Stomach (tissue), 9 donors: ENCODE measurements around the gene GEMIN7. TPM values are rescaled to one million over a fixed set of nuclear protein-coding genes. Genes with fewer than 3 reads are reported as not detected.
A peak's percentile ranks its signal among the peaks of the same experiment; 100 is the strongest.

Source experiments
- DNase-seq, 2 donors: peaks; one replicate each; pipeline versions ENCODE4 v3.0.0 to v3.0.0-alpha.2; 2013 to 2019
- H3K27ac ChIP-seq, 5 donors: fragments of 200-600 bp in 4 of 5; sonication (generic) in 4 of 5; one replicate each; pipeline ENCODE4 v1.5.1; 2013 to 2019; ENCODE audit warnings: mild to moderate bottlenecking in 1 of 5, moderate library complexity in 1 of 5
- H3K27me3 ChIP-seq, 3 donors: fragments of 200-600 bp; sonication (generic); one replicate each; pipeline ENCODE4 v1.5.1; 2017 to 2019; ENCODE audit warnings: mixed run types in 1 of 3
- H3K36me3 ChIP-seq, 4 donors: fragments of 200-600 bp; sonication (generic); 1 replicate in 3 of 4; 2 replicates in 1 of 4; pipeline ENCODE4 v1.5.1; 2016 to 2019
- H3K4me1 ChIP-seq, 4 donors: fragments of 200-600 bp; sonication (generic); one replicate each; pipeline ENCODE4 v1.5.1; 2016 to 2019
- H3K4me3 ChIP-seq, 4 donors: fragments of 200-600 bp; sonication (generic) in 3 of 4; one replicate each; pipeline ENCODE4 v1.5.1; 2016 to 2019; ENCODE audit warnings: mild to moderate bottlenecking in 1 of 4
- H3K9me3 ChIP-seq, 4 donors: fragments of 200-600 bp; sonication (generic); one replicate each; pipeline ENCODE4 v1.5.1; 2016 to 2019
- EP300 ChIP-seq: sonication (generic); formaldehyde crosslinking; IDR thresholded peaks from one replicate; pipeline ENCODE4 v1.6.1; 2017; ENCODE audit warnings: antibody characterized with exemption
- POLR2A ChIP-seq, 4 donors: fragments of 450-650 bp; IDR thresholded peaks; one replicate each; pipeline ENCODE4 v1.6.1; 2016; ENCODE audit warnings: antibody characterized with exemption in 4 of 4, control low read depth in 2 of 4, mild to moderate bottlenecking in 1 of 4, moderate library complexity in 1 of 4
- POLR2AphosphoS5 ChIP-seq, 3 donors: sonication (generic); formaldehyde crosslinking; IDR thresholded peaks; one replicate each; pipeline ENCODE4 v1.6.1; 2016; ENCODE audit warnings: antibody characterized with exemption in 3 of 3
- WGBS, 5 donors: extraction: QIAGEN DNeasy Blood & Tissue Kit in 3 of 5; methylation state at CpG; one replicate each; pipeline versions ENCODE4 v1.1.5 to v1.1.7; 2013 to 2018; 5-methylcytosine and 5-hydroxymethylcytosine counted together
- intact Hi-C: fragments of 100-400 bp; cut with DNase I; formaldehyde crosslinking; loops from one replicate; pipeline ENCODE4 v1.15.1; 2023; ENCODE audit warnings: low total_unique reads
- polyA plus RNA-seq, 3 donors: library from polyadenylated mRNA; stranded (reverse); fragments of 200-250 nt; gene quantifications; one replicate each; pipeline ENCODE4 v1.2.3, GENCODE V29; 2013
- total RNA-seq, 5 donors: library from RNA; depleted of rRNA; stranded (reverse); fragments of >200 nt; gene quantifications; one replicate each; pipeline versions ENCODE4 v1.1.0 to v1.2.3, GENCODE V29; 2014 to 2016
- TF ChIP-seq, protein P1 (sequence below), 7 experiments: fragments of 450-650 bp in 4 of 7; fragments of 200-600 bp in 3 of 7; sonication (generic) in 3 of 7; IDR thresholded peaks; one replicate each; pipeline ENCODE4 v1.5.1; 2016 to 2019; ENCODE audit warnings: antibody characterized with exemption in 7 of 7, control low read depth in 2 of 7, mild to moderate bottlenecking in 1 of 7
- donor health status: healthy with polysubstance abuse.
- donor health status: Bipolar disorder and iron deficiency.
- donor health status: healthy.

The GEMIN7 gene
- total and polyA plus RNA-seq, 8 donors: 1.8 to 107 (median 25.3) TPM

DNA sequence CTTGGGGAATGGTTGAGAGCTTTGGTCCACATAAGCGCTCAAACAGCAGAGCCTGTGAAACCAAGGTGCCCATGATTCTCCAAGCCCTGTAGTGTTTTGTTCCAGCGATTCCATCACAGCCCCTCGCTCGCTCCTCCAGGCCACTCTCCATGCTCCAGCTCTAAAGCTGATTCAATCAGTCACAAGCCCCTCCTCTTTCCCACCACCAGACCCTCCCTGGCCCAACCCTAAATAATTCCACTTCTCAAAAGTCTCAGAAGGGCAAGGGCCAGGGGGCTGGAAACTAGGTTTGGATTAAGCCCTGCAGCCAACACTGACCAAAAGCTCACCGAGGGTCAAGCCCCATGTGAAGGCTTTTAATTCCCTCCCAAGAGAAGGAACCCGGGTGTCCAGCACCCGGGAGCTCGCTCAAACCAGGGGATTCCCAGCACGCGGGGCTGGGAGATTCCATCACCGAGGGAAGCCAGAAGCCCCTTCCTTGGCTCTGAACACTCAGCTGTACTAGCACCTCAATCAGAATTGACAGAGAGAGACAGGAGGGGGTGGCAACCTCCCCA, 4.2 kb upstream of the GEMIN7 start:
- Histone ChIP-seq H3K9me3 (no peaks in the 10 kb centered on the region), H3K36me3 (peaks cover 22 to 29% (median 27%) of the 10 kb centered on the region in 4 donors), H3K27ac (peak overlapping the region; percentile 71 to 91 (median 88)), H3K4me3 (peak overlapping the region; percentile 52 to 81 (median 60)), H3K27me3 (no peaks in the 10 kb centered on the region), H3K4me1 (peaks cover 22 to 96% (median 65%) of the 10 kb centered on the region in 4 donors)
- intact Hi-C loops: no loop called here
- TF ChIP-seq POLR2A (IDR thresholded peaks at IDR 0.05): no peak
- TF ChIP-seq EP300: no peak
- TF ChIP-seq POLR2AphosphoS5 (IDR thresholded peaks at IDR 0.05): no peak
- TF ChIP-seq, protein P1, sequence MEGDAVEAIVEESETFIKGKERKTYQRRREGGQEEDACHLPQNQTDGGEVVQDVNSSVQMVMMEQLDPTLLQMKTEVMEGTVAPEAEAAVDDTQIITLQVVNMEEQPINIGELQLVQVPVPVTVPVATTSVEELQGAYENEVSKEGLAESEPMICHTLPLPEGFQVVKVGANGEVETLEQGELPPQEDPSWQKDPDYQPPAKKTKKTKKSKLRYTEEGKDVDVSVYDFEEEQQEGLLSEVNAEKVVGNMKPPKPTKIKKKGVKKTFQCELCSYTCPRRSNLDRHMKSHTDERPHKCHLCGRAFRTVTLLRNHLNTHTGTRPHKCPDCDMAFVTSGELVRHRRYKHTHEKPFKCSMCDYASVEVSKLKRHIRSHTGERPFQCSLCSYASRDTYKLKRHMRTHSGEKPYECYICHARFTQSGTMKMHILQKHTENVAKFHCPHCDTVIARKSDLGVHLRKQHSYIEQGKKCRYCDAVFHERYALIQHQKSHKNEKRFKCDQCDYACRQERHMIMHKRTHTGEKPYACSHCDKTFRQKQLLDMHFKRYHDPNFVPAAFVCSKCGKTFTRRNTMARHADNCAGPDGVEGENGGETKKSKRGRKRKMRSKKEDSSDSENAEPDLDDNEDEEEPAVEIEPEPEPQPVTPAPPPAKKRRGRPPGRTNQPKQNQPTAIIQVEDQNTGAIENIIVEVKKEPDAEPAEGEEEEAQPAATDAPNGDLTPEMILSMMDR (IDR thresholded peaks at IDR 0.05): no peak
- DNase-seq: no peak
- WGBS, 5 donors: 41 to 80% (median 46%) methylated on average over 4 to 11 of the region's 11 CpGs

DNA sequence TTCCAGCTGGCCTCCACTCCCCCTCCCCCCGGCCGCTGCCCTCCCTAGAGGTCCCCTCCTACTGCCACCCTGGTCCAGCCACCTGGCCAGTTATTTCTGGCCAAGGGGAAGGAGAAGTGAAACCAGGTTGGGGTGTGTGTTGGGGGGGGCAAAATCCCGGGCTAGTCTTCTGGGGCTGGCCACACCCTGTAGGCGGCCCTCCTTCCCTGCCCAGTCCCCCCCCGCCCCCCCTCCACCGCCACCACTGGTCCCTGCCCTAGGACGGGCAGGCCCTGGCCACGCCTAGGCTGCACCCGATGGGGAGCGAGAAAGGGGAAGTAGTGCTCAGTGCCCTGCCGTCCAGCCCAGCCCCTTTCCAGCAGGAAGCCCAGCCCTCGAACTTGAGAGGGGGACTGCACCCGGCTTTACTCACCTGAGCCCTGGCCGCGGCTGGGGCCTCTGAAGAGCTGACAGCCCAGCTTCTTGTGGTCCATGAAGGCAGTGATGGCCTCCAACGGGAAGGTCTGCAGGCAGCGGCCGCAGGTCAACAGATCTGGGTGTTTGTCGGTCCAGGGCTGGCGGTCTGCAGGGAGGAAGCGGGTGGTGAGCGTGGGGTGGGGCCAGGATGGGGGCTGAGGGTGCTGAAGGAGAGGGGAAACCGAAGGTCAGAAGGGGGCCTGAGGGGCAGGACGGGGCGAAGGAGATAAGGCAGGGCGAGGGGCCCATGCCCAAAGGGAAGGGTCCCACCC, 3.6 kb upstream of the GEMIN7 start:
- intact Hi-C loops: no loop called here
- peaks cover 15 to 23% (median 20%) of the 10 kb centered on the region in 4 donors for H3K36me3 ChIP-seq
- peak overlapping the region; percentile 52 to 81 (median 60) for H3K4me3 ChIP-seq
- no peaks in the 10 kb centered on the region for H3K27me3 ChIP-seq
- H3K9me3 ChIP-seq: no peaks in the 10 kb centered on the region
- peaks cover 28 to 96% (median 72%) of the 10 kb centered on the region in 4 donors for H3K4me1 ChIP-seq
- TF ChIP-seq POLR2AphosphoS5 (IDR thresholded peaks at IDR 0.05) (peak in 2 of 3 donors; percentile 69 to 85), POLR2A (IDR thresholded peaks at IDR 0.05) (peak in 1 of 4 donors; percentile 59)
- TF ChIP-seq, protein P1 (IDR thresholded peaks at IDR 0.05): no peak
- peak overlapping the region; percentile 88 to 91 (median 88) for H3K27ac ChIP-seq
- peak; percentile 88 to 93 for DNase-seq
- 3 to 17% (median 4%) methylated on average over 9 to 26 of the region's 26 CpGs for WGBS, 5 donors

DNA sequence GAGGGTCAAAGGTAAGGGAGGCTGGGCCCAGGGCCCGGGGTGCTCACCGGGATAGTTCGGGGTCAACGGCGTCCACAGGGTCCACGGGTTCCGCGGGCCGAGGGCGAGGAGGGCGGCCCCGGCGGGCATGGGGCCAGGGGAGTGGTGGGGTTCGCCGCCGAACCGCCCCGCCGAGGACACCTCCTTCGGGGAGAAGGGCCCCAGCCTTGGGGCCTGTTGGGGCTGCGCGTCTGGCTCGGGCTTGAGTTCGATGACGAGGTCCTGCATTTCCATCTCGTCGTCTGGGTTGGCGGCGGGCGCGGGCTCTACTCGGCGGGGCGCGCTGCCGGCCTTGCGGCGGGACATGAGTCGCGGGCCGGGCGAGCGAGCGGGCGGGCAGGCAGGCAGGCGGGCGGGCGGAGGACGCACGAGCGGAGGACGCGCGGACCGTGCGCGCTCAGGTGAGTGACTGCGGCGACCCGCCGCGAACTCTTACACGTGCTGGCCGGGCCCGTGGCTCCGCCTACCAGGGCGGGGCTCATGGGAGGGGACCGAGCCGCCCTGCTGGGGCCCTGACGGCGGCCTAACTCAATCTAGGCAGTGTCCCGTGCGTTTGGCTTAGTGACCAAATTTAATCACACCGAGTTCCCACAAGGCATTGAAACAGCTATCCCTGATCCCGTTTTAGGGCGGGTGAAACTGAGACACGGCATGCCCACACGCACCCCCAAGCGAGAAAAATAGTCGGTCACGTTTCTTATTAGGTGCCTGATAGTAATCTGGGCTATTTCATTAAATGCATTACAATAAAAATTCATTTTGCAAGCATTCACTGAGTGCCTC, 2.8 kb upstream of the GEMIN7 start, which contains the start of gene ZNF296:
Gene ZNF296, minus strand, starts transcription at position 450 of the 822 bp plus-strand sequence. Its CDS starts 105 bp downstream, at position 345.
- no peaks in the 10 kb centered on the region for H3K9me3 ChIP-seq
- intact Hi-C loops: no loop called here
- peaks cover 32 to 96% (median 76%) of the 10 kb centered on the region in 4 donors for H3K4me1 ChIP-seq
- WGBS, 5 donors: 1 to 2% (median 1%) methylated on average over 49 to 81 of the region's 81 CpGs
- peaks cover 8 to 15% (median 14%) of the 10 kb centered on the region in 4 donors for H3K36me3 ChIP-seq
- TF ChIP-seq POLR2AphosphoS5 (IDR thresholded peaks at IDR 0.05): peak; percentile 35 to 88 (median 86)
- no peak for TF ChIP-seq EP300
- H3K4me3 ChIP-seq: peak within 1 kb of the TSS; percentile 52 to 81 (median 60)
- peak; percentile 92 to 94 for DNase-seq
- H3K27ac ChIP-seq: peak within 1 kb of the TSS; percentile 88 to 91 (median 88)
- H3K27me3 ChIP-seq: no peaks in the 10 kb centered on the region

DNA sequence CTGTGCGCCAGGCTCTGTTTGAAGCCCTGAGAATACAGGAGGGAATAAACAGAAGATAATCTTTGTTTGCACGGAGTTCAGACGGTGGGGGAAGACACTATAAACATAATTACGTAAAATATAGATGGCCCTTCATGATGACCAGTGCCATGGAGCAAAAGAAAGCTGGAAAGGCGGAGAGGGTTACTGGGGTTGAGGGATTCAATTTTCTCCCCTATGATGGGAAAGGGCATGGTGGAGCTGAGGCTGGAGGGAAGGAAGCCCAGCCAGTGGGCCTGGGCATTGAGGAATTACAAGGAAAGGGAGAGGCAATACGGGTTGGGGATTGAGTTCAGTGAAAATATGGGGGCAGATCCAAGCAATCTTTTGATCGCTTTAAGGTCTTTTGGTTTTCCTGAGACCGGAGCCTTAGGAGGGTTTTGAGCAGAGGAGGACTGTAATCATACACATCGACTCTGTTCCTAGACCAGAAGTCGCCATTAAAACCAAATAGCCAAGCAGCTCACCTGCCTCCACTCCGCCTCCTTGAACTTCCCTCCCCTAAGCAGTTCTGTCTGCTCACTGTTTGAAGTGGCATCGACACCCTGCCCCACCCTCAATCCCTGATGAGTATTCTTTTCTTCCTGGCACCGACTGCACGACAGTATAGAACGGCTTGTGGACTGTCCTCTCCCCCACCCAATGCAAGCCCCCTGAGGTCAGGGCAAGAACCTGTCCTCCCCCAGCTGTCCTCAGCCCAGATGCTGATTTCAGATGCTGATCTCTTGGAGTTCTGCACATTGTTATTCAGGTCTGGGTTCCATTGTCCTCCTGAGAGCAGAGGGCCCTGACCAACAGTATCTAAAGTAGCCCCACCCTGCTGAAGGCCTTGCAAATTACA, 2.0 kb upstream of the GEMIN7 start:
- Histone ChIP-seq H3K4me3 (peak overlapping the region; percentile 52 to 81 (median 60)), H3K9me3 (no peaks in the 10 kb centered on the region), H3K36me3 (peaks cover 0 to 14% (median 13%) of the 10 kb centered on the region in 4 donors), H3K4me1 (peaks cover 24 to 95% (median 71%) of the 10 kb centered on the region in 4 donors), H3K27me3 (no peaks in the 10 kb centered on the region), H3K27ac (peak overlapping the region; percentile 88 to 91 (median 88))
- TF ChIP-seq, protein P1 (IDR thresholded peaks at IDR 0.05): no peak
- TF ChIP-seq POLR2AphosphoS5 (IDR thresholded peaks at IDR 0.05): no peak
- TF ChIP-seq EP300: no peak
- no peak for TF ChIP-seq POLR2A (IDR thresholded peaks at IDR 0.05)
- 51 to 62% (median 59%) methylated on average over 15 of the region's 15 CpGs for WGBS, 5 donors
- intact Hi-C loops: no loop called here
- no peak for DNase-seq
